ENCODE measurements around the gene KCNMA1. TPM values are rescaled to one million over a fixed set of nuclear protein-coding genes. Genes with fewer than 3 reads are reported as not detected.

Gene KCNMA1
- total and polyA plus RNA-seq, 5 experiments from 2014 or later, result not detected

DNA sequence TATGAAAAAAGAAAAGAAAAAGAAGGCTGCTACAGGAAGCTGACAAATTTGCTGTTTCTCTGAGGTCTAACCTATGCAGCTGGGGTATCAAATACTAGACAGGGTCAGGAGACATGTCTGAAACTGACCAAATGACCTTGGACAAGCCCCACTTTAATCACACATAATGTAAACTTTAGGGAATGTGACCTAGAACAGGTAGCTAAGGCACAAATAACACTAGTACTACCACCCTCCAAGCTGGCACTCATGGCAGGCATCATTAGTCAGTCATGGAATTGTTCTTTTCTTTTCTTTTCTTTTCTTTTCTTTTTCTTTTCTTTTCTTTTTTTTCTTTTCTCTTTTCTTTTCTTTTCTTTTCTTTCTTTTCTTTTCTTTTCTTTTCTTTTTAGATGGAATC is 250.4 kb downstream of the KCNMA1 start:
- POLR2A ChIA-PET, result interaction anchor here (0.9 kb wide), 1 partner anchor 20 kb away, joined by 3 read pairs; no protein-coding TSS in a partner anchor
- Mint-ChIP-seq H3K36me3 (no peaks in the 10 kb centered on the region), H3K4me1 (peaks cover 6 to 20% (median 15%) of the 10 kb centered on the region in 4 donors), H3K9me3 (no peaks in the 10 kb centered on the region), H3K27me3 (peaks cover 0 to 4% (median 0%) of the 10 kb centered on the region in 5 donors), H3K4me3 (peak overlapping the region in 7 of 10 donors; percentile 34 to 67 (median 62)), H3K27ac (peak overlapping the region in 5 of 10 donors; percentile 60 to 92 (median 85))
- no peak for DNase-seq
- ATAC-seq, result no peak

- Mint-ChIP-seq H3K36me3 (no peaks in the 10 kb centered on the region), H3K27ac (peak overlapping the region in 6 of 10 donors; percentile 46 to 92 (median 78)), H3K4me3 (peak overlapping the region in 9 of 10 donors; percentile 20 to 83 (median 62)), H3K27me3 (peaks cover 0 to 4% (median 0%) of the 10 kb centered on the region in 5 donors), H3K9me3 (no peaks in the 10 kb centered on the region), H3K4me1 (peaks cover 6 to 20% (median 15%) of the 10 kb centered on the region in 4 donors)
- POLR2A ChIA-PET, result interaction anchor here (0.9 kb wide), 1 partner anchor 20 kb away, joined by 3 read pairs; no protein-coding TSS in a partner anchor
- ATAC-seq (peak; percentile 30 to 46), DNase-seq (no peak)
Measured at GRCh38 chr10:77386838-77387237, 250.8 kb downstream of the KCNMA1 start.

DNA sequence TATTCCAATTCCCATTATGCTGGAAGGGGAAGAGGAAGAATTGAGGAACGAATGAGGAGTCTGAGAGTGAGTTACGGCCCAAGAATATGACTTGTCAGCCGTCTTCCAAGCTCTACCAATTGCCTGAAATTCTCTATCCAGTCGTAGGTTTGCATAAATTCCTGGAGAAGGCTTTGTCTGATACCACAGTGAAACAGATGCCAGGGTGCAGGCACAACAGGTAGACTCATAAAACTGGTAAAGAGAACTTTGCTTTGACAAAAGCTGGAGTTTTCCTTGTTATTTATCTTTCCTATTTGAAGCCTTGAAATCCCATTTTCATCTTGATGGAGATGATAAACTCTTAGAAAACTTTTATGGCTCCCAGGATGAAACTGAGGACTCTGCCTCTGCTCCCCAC is 251.2 kb downstream of the KCNMA1 start:
- Mint-ChIP-seq H3K36me3 (no peaks in the 10 kb centered on the region), H3K27ac (peak overlapping the region in 6 of 10 donors; percentile 46 to 92 (median 78)), H3K4me1 (peaks cover 6 to 20% (median 15%) of the 10 kb centered on the region in 4 donors), H3K4me3 (peak overlapping the region in 6 of 10 donors; percentile 36 to 83 (median 66)), H3K27me3 (peaks cover 0 to 4% (median 0%) of the 10 kb centered on the region in 5 donors), H3K9me3 (no peaks in the 10 kb centered on the region)
- no peak for ATAC-seq
- no peak for DNase-seq
- POLR2A ChIA-PET, result no interaction called here

DNA sequence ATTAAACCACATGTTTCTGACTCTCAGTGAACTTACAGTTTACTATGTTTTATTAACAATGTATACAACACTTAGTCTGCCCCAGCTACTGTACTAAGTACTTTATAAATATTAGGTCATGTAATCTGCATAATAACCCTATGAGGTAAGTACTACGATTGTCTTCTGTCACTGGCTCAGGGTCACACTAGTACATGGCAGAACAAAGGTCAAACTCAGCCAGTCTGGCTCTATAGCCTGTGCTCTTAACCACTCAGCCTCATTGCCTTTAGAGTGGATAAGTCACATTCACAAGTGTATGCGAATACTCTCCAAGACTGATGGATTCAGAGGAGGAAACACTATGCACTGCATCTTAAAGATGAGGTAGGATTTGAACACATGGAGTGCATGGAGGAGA is 252.3 kb downstream of the KCNMA1 start:
- peaks cover 0 to 8% (median 0%) of the 10 kb centered on the region in 5 donors for H3K27me3 Mint-ChIP-seq
- H3K27ac Mint-ChIP-seq, result peak overlapping the region in 3 of 10 donors; percentile 23 to 75 (median 74)
- no peak for DNase-seq
- no peaks in the 10 kb centered on the region for H3K9me3 Mint-ChIP-seq
- ATAC-seq, result no peak
- peaks cover 6 to 24% (median 19%) of the 10 kb centered on the region in 4 donors for H3K4me1 Mint-ChIP-seq
- POLR2A ChIA-PET, result no interaction called here
- H3K36me3 Mint-ChIP-seq, result no peaks in the 10 kb centered on the region
- H3K4me3 Mint-ChIP-seq, result no peak overlapping the region

DNA sequence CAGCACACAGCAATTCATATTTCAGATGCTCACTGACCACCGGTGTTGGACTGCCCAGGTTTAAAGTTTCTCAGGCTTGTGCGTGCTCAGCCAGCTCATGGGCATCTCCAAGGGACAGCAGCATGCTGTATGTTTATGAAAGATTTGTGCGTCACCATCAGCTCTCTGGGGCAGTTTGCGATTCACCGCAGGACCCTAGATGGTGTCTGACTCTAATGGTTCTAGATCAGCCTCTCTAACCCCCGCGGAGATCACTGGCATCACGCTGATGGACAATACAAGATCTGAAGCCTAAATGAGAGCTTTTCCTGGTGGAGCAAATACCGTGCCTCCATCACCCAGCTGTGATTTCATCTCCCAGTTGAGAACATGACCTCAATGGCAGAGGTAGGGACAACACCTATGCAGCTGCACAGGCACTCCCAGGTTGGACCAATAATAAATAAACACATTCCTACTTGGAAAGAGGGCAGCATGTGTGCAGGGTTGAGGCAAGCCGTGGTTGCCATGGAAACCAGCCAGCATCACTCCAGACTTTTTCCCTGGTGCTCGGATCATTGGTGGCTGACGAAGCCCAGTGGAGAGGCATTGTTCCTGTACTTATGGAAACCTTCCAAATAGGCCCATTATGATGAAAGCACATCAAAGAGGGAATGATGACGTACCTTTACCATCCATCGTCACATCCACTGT is 253.6 kb downstream of the KCNMA1 start:
- no peaks in the 10 kb centered on the region for H3K9me3 Mint-ChIP-seq
- no peak overlapping the region for H3K4me3 Mint-ChIP-seq
- no peak for ATAC-seq
- no peak for DNase-seq
- POLR2A ChIA-PET, result no interaction called here
- H3K4me1 Mint-ChIP-seq, result peaks cover 9 to 36% (median 26%) of the 10 kb centered on the region in 4 donors
- no peak overlapping the region for H3K27ac Mint-ChIP-seq
- H3K27me3 Mint-ChIP-seq, result peaks cover 0 to 12% (median 1%) of the 10 kb centered on the region in 5 donors
- H3K36me3 Mint-ChIP-seq, result no peaks in the 10 kb centered on the region

DNA sequence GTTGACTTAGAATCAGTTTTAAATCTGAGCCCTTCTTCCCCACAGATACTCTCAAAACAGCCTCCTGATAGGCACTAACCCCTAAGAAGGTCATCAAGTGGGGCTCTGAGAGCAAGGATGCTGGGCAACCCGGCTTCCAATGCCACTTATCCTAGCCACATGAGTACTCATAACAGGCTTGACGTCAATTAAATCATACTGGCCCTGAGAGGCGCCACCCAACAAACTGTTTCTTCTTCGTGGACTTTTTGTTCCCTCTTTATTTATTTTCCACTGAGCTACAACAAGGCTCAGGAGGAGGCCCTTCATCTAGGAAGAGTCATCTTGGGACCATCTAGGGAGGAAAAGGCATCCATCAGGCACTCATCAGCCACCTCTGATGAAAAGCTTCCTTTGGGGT is 255.9 kb downstream of the KCNMA1 start:
- H3K27ac Mint-ChIP-seq, result no peak overlapping the region
- peaks cover 0 to 13% (median 1%) of the 10 kb centered on the region in 5 donors for H3K27me3 Mint-ChIP-seq
- DNase-seq (no peak), ATAC-seq (no peak)
- peaks cover 5 to 31% (median 21%) of the 10 kb centered on the region in 4 donors for H3K4me1 Mint-ChIP-seq
- POLR2A ChIA-PET, result no interaction called here
- H3K9me3 Mint-ChIP-seq, result no peaks in the 10 kb centered on the region
- no peak overlapping the region for H3K4me3 Mint-ChIP-seq
- H3K36me3 Mint-ChIP-seq, result no peaks in the 10 kb centered on the region

GRCh38 chr10:77380723-77381122 is 256.9 kb downstream of the KCNMA1 start:
- peaks cover 0 to 11% (median 1%) of the 10 kb centered on the region in 5 donors for H3K27me3 Mint-ChIP-seq
- H3K9me3 Mint-ChIP-seq, result no peaks in the 10 kb centered on the region
- H3K36me3 Mint-ChIP-seq, result no peaks in the 10 kb centered on the region
- peaks cover 3 to 22% (median 15%) of the 10 kb centered on the region in 4 donors for H3K4me1 Mint-ChIP-seq
- POLR2A ChIA-PET, result no interaction called here
- DNase-seq, result no peak
- H3K27ac Mint-ChIP-seq, result no peak overlapping the region
- ATAC-seq, result no peak
- no peak overlapping the region for H3K4me3 Mint-ChIP-seq

GRCh38 chr10:77380191-77380590 is 257.4 kb downstream of the KCNMA1 start:
- no peaks in the 10 kb centered on the region for H3K36me3 Mint-ChIP-seq
- H3K9me3 Mint-ChIP-seq, result no peaks in the 10 kb centered on the region
- H3K27me3 Mint-ChIP-seq, result peaks cover 0 to 9% (median 1%) of the 10 kb centered on the region in 5 donors
- POLR2A ChIA-PET, result no interaction called here
- peaks cover 3 to 18% (median 11%) of the 10 kb centered on the region in 4 donors for H3K4me1 Mint-ChIP-seq
- no peak for ATAC-seq
- no peak overlapping the region for H3K27ac Mint-ChIP-seq
- H3K4me3 Mint-ChIP-seq, result no peak overlapping the region
- DNase-seq, result no peak

DNA sequence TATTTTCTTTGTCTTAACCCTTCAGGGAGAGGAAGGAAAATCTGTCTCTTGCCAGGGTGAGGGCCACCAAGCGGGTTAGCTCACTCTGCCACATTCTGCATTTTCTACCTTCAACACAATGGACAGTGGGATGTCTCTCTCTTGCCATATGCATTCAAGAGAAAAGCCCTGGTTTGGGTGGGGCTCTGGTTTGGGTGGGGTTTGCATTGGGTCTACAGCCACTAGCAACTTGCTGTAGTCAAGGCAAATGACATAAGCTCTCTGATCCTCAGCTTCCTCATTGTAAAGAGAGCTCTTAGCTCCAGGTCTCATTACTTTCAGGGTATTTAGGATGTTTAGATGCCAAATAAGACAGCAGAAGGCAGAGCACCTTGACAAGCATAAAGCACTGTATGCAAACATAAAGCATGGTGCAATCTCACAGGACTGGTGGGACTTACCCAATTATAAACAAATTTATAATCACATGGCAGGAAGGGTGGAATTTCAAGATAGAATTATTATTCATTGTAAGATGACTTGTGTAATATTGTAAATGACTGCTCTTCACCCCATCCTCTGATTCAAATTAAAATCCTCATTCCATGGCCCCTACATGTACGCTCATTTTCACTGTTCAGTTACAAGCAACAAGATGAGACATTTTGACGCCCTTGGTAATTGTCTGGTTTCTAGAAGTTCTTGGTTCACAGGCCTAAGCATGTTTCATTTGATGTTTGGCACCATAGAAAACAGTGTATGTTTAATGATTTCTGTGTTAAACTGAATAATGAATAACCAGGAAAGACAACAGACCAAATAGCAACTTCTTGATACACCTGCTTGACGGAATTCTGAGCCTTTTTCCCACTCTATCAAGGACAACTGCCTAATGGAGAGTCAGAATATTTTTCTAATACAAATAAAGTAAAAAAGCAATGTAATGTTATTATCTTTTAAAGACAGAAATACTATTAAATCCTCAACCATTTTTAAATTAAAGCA is 258.9 kb downstream of the KCNMA1 start:
- Mint-ChIP-seq H3K27me3 (peaks cover 0 to 15% (median 4%) of the 10 kb centered on the region in 5 donors), H3K36me3 (no peaks in the 10 kb centered on the region)

GRCh38 chr10:77377678-77378352 is 259.8 kb downstream of the KCNMA1 start:
- Mint-ChIP-seq H3K36me3 (no peaks in the 10 kb centered on the region), H3K4me3 (no peak overlapping the region), H3K9me3 (peaks cover 0 to 15% (median 0%) of the 10 kb centered on the region in 9 donors), H3K27ac (no peak overlapping the region), H3K27me3 (peaks cover under 1 to 15% (median 4%) of the 10 kb centered on the region in 5 donors), H3K4me1 (peaks cover 3 to 18% (median 11%) of the 10 kb centered on the region in 4 donors)
- ATAC-seq (no peak), DNase-seq (no peak)
- POLR2A ChIA-PET, result no interaction called here

More for the DNA sequence above, 258.9 kb downstream of the KCNMA1 start:
- H3K4me1 Mint-ChIP-seq, result peaks cover 3 to 18% (median 11%) of the 10 kb centered on the region in 4 donors
- POLR2A ChIA-PET, result no interaction called here
- no peak overlapping the region for H3K4me3 Mint-ChIP-seq
- no peak overlapping the region for H3K27ac Mint-ChIP-seq
- no peak for ATAC-seq
- H3K9me3 Mint-ChIP-seq, result peaks cover 0 to 10% (median 0%) of the 10 kb centered on the region in 9 donors
- DNase-seq, result no peak

GRCh38 chr10:77377034-77377433 is 260.6 kb downstream of the KCNMA1 start:
- H3K36me3 Mint-ChIP-seq, result no peaks in the 10 kb centered on the region
- DNase-seq (no peak), ATAC-seq (no peak)
- H3K27me3 Mint-ChIP-seq, result peaks cover 5 to 15% (median 8%) of the 10 kb centered on the region in 5 donors
- H3K4me1 Mint-ChIP-seq, result peaks cover 3 to 18% (median 13%) of the 10 kb centered on the region in 4 donors
- peaks cover 0 to 20% (median 0%) of the 10 kb centered on the region in 9 donors for H3K9me3 Mint-ChIP-seq
- POLR2A ChIA-PET, result no interaction called here
- H3K27ac Mint-ChIP-seq, result no peak overlapping the region
- H3K4me3 Mint-ChIP-seq, result no peak overlapping the region

GRCh38 chr10:77374189-77374656 is 263.4 kb downstream of the KCNMA1 start:
- Mint-ChIP-seq H3K4me1 (peaks cover 0 to 11% (median 1%) of the 10 kb centered on the region in 4 donors), H3K9me3 (peaks cover 0 to 24% (median 3%) of the 10 kb centered on the region in 9 donors), H3K27me3 (peaks cover 8 to 18% (median 10%) of the 10 kb centered on the region in 5 donors), H3K36me3 (peaks cover 0 to 4% (median 0%) of the 10 kb centered on the region in 3 donors), H3K4me3 (no peak overlapping the region), H3K27ac (no peak overlapping the region)
- DNase-seq, result no peak
- ATAC-seq, result no peak
- POLR2A ChIA-PET, result no interaction called here

Data from naive thymus-derived CD8-positive, alpha-beta T cell (primary cell).